Memory B cell (primary cell): ENCODE data around the gene TRIM64.
"Not testable (repeated sequence)": the region's sequence is repeated elsewhere in the genome, so short reads cannot be mapped to it uniquely, and the experiment has no call there.

ENCODE experiments used
- ATAC-seq: fragments of 150-1000 bp; cut with Tn5 transposase; 2 replicates; pipeline ENCODE4 v1.10.0; 2021; ENCODE audit warnings: low read depth, mild to moderate bottlenecking, moderate library complexity
- DNase-seq, 2 donors: peaks; one replicate each; pipeline ENCODE4 v3.0.0; 2022; ENCODE audit warnings: low spot score in 2 of 2
- H3K27ac Mint-ChIP-seq: one replicate; pipeline ENCODE4 v1.8.0; 2022; ENCODE audit warnings: mild to moderate bottlenecking, moderate library complexity, mixed read lengths
- H3K27me3 Mint-ChIP-seq: one replicate; pipeline ENCODE4 v1.8.0; 2022; ENCODE audit warnings: mixed read lengths
- H3K36me3 Mint-ChIP-seq: one replicate; pipeline ENCODE4 v1.8.0; 2022; ENCODE audit warnings: mild to moderate bottlenecking, mixed read lengths
- H3K4me1 Mint-ChIP-seq: one replicate; pipeline ENCODE4 v1.8.0; 2022; ENCODE audit warnings: mixed read lengths
- H3K4me3 Mint-ChIP-seq: one replicate; pipeline ENCODE4 v1.8.0; 2022; ENCODE audit warnings: mild to moderate bottlenecking, moderate library complexity, mixed read lengths
- H3K9me3 Mint-ChIP-seq: one replicate; pipeline ENCODE4 v1.8.0; 2022; ENCODE audit warnings: mixed read lengths

Gene TRIM64, protein sequence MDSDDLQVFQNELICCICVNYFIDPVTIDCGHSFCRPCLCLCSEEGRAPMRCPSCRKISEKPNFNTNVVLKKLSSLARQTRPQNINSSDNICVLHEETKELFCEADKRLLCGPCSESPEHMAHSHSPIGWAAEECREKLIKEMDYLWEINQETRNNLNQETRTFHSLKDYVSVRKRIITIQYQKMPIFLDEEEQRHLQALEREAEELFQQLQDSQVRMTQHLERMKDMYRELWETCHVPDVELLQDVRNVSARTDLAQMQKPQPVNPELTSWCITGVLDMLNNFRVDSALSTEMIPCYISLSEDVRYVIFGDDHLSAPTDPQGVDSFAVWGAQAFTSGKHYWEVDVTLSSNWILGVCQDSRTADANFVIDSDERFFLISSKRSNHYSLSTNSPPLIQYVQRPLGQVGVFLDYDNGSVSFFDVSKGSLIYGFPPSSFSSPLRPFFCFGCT

DNA sequence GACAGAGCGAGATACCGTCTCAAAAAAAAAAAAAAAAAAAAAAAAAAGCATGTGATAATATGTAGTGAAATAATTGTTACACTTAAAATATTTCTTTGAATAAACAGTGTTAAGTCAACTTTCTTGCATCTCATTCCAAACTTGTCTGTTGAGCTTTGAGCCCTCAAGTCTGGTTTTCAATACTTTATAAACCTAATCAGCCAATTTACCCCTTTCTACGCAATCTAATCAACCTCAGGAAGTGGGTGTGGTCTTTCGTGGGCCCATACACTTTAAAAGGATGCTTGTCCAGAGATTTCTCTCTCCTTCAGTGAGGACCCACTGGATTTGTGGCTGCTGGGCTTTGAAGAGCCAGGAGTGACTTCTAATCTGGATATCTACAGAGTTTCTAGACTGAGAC is at the start of gene TRIM64:
TSS of gene TRIM64 (plus strand) at position 301 of the 400 bp plus-strand sequence. CDS start 2,467 bp downstream, outside the sequence.
- H3K27ac Mint-ChIP-seq, H3K4me3 Mint-ChIP-seq, H3K4me1 Mint-ChIP-seq: not testable (repeated sequence)

DNA sequence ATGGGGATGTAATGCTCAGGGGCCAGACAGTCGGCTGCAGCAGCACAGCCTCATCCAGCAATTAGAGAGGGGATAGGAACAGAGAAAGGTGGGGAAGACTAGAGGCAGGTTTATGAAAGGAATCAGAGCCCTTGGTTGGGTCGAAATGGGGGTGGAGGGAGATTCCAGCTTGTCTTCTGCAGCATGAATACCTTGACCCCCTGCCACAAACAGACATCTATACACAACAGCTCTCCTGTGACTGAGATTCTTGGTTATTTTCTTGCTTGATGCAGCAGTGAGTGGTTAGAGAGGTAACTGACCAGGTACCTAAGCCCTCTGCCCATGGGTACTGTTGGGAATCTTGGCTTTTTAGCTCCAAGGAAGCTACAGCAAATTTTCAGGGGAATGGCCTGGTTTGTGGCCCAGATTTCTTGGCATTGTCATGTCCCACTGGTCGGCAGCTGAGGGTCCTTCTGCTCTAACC is 43.6 kb upstream of the TRIM64 start, which contains the start of gene TRIM49D1:
TSS of gene TRIM49D1 (minus strand) at position 51 of the 466 bp plus-strand sequence. CDS start 4,535 bp downstream, outside the sequence.
- no peak for DNase-seq
- no peak within 1 kb of the TSS for H3K27ac Mint-ChIP-seq
- H3K9me3 Mint-ChIP-seq, result no peaks in the 10 kb centered on the region
- H3K4me3 Mint-ChIP-seq, result no peak within 1 kb of the TSS
- H3K36me3 Mint-ChIP-seq, result no peaks in the 10 kb centered on the region
- no peaks in the 10 kb centered on the region for H3K4me1 Mint-ChIP-seq
- no peak for ATAC-seq
- no peaks in the 10 kb centered on the region for H3K27me3 Mint-ChIP-seq

More for the DNA sequence above, at the start of gene TRIM64:
- not testable (repeated sequence) for H3K9me3 Mint-ChIP-seq, ATAC-seq, DNase-seq, H3K36me3 Mint-ChIP-seq, H3K27me3 Mint-ChIP-seq

DNA sequence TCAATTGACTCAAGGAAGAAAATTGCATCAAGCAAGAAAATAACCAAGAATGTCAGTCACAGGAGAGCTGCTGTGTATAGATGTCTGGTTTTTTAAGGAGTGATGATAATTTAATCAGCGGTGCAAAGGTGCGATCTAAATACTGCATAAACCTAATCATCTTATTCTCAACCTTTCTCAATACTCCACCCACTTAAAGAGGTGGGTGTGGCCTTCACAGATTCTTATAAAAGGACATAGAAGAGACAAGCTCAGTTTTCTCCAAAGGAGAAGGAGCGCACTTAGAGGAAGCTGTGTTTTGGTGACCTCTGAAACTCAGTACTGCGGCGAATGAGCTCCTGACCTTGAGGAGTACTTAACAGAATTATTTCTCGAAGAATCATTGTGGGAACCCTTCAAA is 42.1 kb upstream of the TRIM64 start, which contains the start of gene TRIM49D2:
TSS of gene TRIM49D2 (plus strand) at position 301 of the 400 bp plus-strand sequence. CDS start 2,698 bp downstream, outside the sequence.
- H3K27ac Mint-ChIP-seq, DNase-seq, H3K36me3 Mint-ChIP-seq, H3K4me3 Mint-ChIP-seq, ATAC-seq, H3K27me3 Mint-ChIP-seq, H3K9me3 Mint-ChIP-seq, H3K4me1 Mint-ChIP-seq: not testable (repeated sequence)

DNA sequence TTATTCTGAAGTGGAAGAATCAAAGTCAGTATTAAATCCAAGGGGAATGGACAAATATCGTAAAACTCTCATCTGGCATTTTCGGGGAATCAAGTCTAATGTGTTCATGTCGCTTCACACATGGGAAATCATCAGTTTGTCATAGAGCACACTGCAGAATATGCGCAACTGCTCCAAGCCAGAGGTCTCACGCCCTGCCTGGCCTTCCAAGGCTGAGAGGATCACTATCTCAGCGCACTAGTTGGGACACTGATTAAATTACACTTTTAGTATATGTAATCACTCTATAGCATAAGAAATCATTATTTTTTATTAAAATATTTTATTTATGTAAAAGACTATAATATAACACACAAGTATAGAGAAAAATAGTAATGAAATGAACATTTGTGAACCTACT is 5.0 kb upstream of the TRIM64 start:
- not testable (repeated sequence) for H3K4me3 Mint-ChIP-seq, H3K4me1 Mint-ChIP-seq, ATAC-seq, DNase-seq, H3K27me3 Mint-ChIP-seq, H3K36me3 Mint-ChIP-seq, H3K27ac Mint-ChIP-seq, H3K9me3 Mint-ChIP-seq
